GM12891 (cell line): ENCODE results near the gene LZTS2.
"Not testable (repeated sequence)": the region's sequence is repeated elsewhere in the genome, so short reads cannot be mapped to it uniquely, and the experiment has no call there.

Experiments used
- PAX5 ChIP-seq: IDR thresholded peaks from 2 replicates; pipeline ENCODE4 v1.6.1; 2011; ENCODE audit warnings: low read length, moderate library complexity, mild to moderate bottlenecking; ENCODE audit not compliant: insufficient read depth, severe bottlenecking
- POLR2A ChIP-seq: IDR thresholded peaks from 2 replicates; pipeline ENCODE4 v1.6.1; 2011; ENCODE audit warnings: low read depth, low read length, control low read depth
- POLR2AphosphoS5 ChIP-seq: IDR thresholded peaks from 2 replicates; pipeline ENCODE4 v1.6.1; 2011; ENCODE audit warnings: low read depth, low read length, control low read depth
- SPI1 ChIP-seq: IDR thresholded peaks from 2 replicates; pipeline ENCODE4 v1.6.1; 2011; ENCODE audit warnings: low read depth, low read length, control low read depth

DNA sequence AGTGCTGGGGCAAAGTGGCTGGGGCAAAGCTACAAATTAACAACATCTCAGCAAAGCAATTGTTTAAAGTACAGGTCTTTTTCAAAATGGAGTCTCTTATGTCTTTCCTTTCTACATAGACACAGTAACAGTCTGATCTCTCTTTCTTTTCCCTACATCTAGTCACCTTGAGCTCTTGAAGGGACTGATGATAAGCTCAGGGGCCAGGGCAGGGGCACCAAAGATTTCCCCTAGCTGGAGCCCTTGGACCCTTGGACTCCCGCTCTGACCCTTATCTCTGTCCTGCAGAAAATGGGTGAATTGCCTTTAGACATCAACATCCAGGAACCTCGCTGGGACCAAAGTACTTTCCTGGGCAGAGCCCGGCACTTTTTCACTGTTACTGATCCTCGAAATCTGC lies 34.8 kb downstream of the LZTS2 start:
- not testable (repeated sequence) for TF ChIP-seq POLR2AphosphoS5, SPI1, PAX5, POLR2A
